HPDE6-E6E7 (cell line): ENCODE results near the gene MEGF9.

Experiments
- DNase-seq: peaks from one replicate; pipeline ENCODE4 v3.0.0; 2011; ENCODE audit warnings: missing footprints; ENCODE audit errors: extremely low spot score

MEGF9 gene

DNA sequence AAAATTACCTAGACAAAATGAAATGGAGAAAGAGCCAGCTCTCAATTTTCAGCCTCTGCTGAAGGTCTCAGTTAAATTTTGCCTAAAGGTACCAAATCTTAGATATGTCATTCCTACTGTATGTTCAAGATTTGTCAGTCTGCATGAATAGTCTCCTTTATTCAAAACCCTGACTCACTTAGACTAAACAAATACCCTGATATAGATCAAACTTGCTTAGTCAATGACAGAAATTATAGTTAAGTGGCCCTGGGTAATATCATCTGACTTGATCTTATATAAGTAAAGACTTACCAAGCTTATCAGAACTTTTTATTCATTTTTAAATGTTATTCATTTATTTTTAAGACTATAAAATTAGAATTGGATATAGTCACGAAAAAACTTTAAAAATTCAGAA lies 12.2 kb downstream of the MEGF9 start:
- no peak for DNase-seq

DNA sequence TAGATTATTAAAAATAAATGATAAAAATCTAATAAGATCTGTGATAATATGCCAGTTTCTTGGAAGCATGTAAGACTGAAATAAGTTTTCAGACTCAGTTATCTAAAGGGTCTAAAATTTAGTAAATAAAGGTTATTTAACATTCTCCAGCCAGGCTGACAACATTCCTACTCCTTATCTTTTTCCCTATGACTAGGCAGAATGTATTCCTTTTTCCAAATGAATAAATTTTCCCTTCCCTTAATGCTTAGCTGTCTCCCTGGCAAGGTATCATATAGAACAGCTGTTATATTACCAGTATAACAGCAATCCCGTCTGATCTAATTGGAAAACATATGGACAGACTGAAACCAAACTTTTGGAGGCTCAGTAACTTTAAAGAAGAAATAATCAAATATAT lies 13.0 kb downstream of the MEGF9 start:
- no peak for DNase-seq

- no peak for DNase-seq
Observed at GRCh38 chr9:120698766-120699165, 15.5 kb downstream of the MEGF9 start.

DNA sequence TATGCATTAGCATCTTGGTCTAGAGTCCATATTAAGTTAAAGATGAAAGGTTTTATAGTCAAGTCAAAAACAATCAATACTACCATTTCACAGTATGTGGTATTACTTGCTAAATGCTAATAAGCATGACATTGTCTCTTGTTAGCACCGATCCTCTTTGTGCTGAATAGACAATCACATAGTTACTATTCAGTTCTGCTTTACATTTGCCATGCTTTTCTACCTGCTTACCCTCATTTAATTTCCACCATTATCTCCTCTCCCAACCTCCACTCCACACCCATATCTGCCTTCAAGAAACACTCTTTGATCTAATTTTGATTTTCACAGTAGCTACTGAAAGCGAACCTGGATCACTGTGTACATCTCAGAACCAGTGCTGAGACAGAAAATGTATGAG lies 16.8 kb downstream of the MEGF9 start:
- no peak for DNase-seq

DNA sequence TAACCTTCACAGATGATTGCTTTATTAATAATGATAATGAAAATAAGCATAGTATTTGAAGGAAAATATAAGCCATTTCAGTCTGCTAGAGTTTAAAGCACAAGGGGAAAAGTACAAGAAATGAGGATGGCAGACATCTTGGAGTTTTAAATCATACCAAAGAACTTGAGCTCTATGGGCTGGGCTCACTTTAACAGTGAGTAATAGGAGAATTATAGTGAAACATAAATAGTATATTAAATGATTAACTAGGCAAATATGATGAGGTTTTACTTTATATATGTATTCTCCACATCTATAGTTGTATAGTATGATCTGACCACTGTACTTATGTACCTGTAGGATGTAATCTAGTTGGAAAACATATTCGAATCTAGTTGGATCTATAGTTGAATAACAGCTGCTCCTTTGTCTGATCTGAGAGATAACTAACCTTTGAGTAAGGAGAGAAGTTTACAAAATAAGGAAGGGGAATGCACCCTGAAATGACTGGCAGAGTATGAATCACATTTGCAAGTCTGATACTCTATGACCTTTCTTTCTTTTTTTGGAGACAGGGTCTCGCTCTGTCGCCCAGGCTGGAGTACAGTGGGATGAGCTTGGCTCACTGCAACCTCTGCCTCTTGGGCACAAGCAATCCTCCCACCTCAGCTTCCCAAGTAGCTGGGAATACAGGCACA lies 17.6 kb downstream of the MEGF9 start:
- no peak for DNase-seq

- DNase-seq: no peak
Observed at GRCh38 chr9:120694559-120694958, 19.7 kb downstream of the MEGF9 start.

DNA sequence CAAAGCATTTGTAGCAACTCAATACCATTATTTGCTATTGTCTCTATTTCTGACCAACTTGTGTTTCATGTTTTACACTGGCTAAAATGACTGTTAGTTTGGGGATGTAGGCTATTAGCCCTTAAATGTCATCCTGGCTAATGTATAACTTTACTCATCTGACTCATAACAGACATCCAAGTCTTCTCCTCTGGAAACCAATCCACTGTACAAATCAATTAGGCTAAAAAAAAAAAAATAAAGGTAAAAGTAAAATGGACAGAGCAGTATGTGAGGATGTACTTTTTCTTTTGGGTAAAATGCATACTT lies 20.6 kb downstream of the MEGF9 start:
- DNase-seq: no peak

DNA sequence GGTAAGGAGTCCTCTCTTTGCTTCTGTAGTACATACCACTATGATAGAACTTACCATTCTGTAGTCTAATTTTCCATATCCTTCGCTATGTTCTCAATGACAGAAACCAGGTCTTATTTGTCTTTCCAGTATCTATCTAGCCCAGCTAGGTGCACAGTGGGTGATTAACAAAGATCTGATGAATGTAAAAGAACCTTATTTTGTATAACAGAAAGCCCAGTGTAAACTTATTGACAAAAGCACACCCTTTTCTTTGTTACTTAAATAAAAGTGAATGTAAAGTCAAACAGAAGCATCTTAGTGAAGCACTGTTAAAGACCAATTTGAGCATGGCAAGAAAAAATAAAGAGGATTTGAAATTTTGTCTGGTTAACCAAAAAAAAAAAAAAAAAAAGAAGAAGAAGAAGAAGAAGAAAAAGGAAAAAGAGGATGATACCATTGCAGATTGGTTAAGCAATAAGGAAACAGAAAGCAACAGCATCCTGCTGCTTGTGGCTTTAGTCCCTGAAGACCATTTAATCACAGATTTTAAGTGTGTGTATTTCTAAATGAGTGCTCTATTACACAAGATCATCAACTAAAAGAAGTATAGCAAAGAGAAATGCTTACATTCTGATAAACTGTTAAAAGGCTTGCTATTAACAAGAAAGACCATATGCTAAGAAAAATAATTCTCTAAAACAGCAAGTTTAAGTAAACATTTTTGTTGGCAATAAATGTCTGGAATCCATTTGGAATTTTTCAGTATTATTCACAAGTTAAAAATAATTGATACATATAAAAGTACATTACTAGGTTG lies 21.2 kb downstream of the MEGF9 start:
- DNase-seq: no peak

- no peak for DNase-seq
Observed at GRCh38 chr9:120690372-120690771, 23.9 kb downstream of the MEGF9 start.

DNA sequence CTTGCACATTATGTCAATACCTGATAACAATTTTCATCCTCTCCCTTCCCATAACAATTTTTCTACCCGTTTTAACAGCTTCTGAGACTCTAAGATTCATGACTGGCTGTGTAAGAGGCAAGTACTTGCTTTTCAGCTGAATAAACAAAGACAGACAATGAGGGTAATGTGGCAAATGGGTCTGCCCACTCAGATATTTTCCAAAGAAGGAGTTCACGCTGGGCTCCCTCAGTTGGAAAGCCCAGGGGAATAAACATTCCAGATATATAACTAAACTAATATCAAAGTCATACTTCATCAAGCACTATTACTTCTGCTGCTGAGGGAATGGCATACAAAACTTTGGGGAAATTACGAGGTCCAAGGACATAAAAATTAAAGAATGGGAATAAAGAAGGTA lies 24.4 kb downstream of the MEGF9 start:
- DNase-seq: no peak

- no peak for DNase-seq
Observed at GRCh38 chr9:120688758-120689157, 25.5 kb downstream of the MEGF9 start.

- no peak for DNase-seq
Observed at GRCh38 chr9:120683150-120683549, 31.1 kb downstream of the MEGF9 start.

- DNase-seq: no peak
Observed at GRCh38 chr9:120681121-120681520, 33.1 kb downstream of the MEGF9 start.

DNA sequence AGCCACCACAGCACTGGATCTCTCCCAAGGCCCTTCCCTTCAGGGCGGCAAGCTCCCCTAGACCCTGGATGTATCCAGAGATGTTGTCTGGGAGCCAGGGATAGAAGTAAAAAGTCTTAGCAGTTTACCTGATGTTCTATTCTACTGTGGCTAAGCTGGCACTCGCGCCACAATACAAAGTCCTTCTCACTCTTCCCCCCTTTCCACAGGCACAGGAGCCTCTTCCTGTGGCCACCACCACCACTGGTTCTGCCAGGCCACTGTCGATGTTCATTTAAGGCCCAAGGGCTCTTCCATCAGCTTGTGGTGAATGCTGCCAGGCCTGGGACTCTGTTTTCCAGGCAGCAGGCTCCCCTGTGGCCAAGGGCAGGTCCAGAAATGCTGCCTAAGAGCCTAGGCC lies 33.7 kb downstream of the MEGF9 start:
- DNase-seq: no peak

DNA sequence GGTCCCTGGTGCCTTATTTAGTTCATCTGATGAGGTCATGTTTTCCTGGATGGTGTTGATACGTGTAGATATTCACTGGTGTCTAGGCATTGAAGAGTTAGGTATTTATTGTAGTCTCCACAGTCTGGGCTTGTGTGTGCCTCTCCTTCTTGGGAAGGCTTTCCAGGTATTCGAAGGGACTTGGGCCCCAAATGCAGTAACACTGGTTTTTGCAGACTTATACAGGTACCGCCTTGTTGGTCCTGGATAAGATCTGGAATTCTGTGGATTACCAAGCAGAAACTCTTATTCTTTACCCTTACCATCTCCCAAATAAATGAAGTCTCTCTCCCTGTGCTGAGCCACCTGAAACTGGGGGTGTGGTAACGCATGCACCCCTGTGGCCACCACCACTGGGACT lies 34.1 kb downstream of the MEGF9 start:
- DNase-seq: no peak

DNA sequence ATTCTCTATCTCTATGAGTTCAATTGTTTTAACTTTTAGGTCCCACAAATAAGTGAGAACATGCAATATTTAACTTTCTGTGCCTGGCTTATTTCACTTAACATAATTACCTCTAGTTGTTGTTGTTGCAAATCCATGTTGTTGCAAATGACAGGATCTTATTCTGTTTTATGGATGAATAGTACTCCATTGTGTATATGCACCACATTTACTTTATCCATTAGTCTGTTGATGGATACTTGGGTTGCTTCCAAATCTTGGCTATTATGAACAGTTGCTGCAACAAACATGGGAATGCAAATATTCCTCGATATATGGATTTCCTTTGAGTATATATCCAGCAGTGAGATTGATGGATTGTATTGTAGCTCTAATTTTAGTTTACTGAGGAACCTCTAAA lies 36.3 kb downstream of the MEGF9 start:
- no peak for DNase-seq

DNA sequence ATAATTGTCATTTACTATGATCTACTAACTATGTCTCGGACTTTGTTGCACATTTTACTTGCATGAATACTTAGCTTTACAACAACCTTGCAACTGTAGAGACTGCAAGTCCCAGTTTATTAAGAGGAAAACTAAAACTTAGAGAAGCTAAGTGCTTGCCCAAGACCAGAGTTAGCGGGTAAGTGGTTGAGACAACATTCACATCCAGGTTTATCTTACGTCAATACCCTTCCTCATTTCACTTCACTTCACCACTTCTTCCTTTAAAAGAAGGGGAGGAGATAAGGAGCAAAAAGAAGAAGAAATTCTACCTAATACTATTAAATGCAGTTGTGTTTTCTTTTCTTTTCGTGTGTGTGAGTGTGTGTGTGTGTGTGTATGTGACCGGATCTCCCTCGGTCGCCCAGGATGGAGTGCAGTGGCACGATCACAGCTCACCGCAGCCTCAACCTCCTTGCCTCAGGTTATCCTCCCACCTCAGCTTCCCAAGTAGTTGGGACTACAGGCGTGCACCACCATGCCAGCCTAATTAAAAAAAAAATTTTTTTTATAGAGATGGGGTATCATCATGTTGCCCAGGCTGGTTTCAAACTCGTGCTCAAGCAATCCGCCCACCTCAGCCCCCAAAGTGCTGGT lies 37.4 kb downstream of the MEGF9 start:
- DNase-seq: no peak

- no peak for DNase-seq
Observed at GRCh38 chr9:120668399-120668798, 45.9 kb downstream of the MEGF9 start.

- no peak for DNase-seq
Observed at GRCh38 chr9:120663950-120664349, 50.3 kb downstream of the MEGF9 start.

- DNase-seq: no peak
Observed at GRCh38 chr9:120663380-120663779, 50.9 kb downstream of the MEGF9 start.

GRCh38 chr9:120662513-120662912 lies 51.8 kb downstream of the MEGF9 start:
- no peak for DNase-seq

- no peak for DNase-seq
Observed at GRCh38 chr9:120659676-120660075, 54.6 kb downstream of the MEGF9 start.

GRCh38 chr9:120659209-120659608 lies 55.1 kb downstream of the MEGF9 start:
- no peak for DNase-seq
